HCT116 (cell line): ENCODE results near the gene ELP2. TPM values are rescaled to one million over a fixed set of nuclear protein-coding genes. Genes with fewer than 3 reads are reported as not detected.

Source experiments
- ATAC-seq: fragments of 200-7000 bp; cut with Tn5 transposase; 2 replicates; pipeline ENCODE4 v1.9.1; 2020; ENCODE audit warnings: mild to moderate bottlenecking, moderate library complexity
- BruUV-seq: library from RNA; stranded (reverse); fragments of 400-500 nt; replicated peaks from 2 replicates; lab custom pipeline; 2021; lab: Mats Ljungman, UMichigan
- CTCF ChIA-PET: fragments of 300-600 bp; sonication (Branson Sonifier 250); formaldehyde crosslinking; loops from one replicate; lab custom pipeline; 2021; ENCODE audit warnings: antibody characterized with exemption; lab: Charles Lee
- POLR2A ChIA-PET: fragments of 300-600, 350-600 bp; sonication (Branson Sonifier 250); formaldehyde crosslinking; loops from one replicate; lab custom pipeline; 2021; ENCODE audit warnings: antibody characterized with exemption; lab: Charles Lee
- RAD21 ChIA-PET, 2 experiments: fragments of 300-600 bp; sonication (Branson Sonifier 250); formaldehyde crosslinking; loops; one replicate each; lab custom pipeline; 2023; ENCODE audit warnings: low total read pairs in 2 of 2; ENCODE audit not compliant: uncharacterized antibody in 2 of 2, unreplicated experiment in 2 of 2, low non-redundant PET in 1 of 2; lab: Charles Lee
- DNase-seq: peaks from one replicate; pipeline ENCODE4 v3.0.0-alpha.2; 2010; ENCODE audit warnings: low read depth, low spot score
- H2AFZ ChIP-seq: fragments of 200-600 bp; shearing (Covaris generic), sonication (generic); 2 replicates; pipeline ENCODE4 v1.6.1; 2017; ENCODE audit warnings: low read depth, mixed run types, mixed read lengths, antibody characterized with exemption, low read length; ENCODE audit not compliant: poor library complexity, severe bottlenecking
- H3K27ac ChIP-seq: 2 replicates; pipeline ENCODE4 v1.5.1; 2012; ENCODE audit warnings: low read depth, low read length
- H3K27me3 ChIP-seq: fragments of 200-600 bp; sonication (generic); 2 replicates; pipeline ENCODE4 v1.6.1; 2016; ENCODE audit warnings: mixed run types, low read length, mixed read lengths; ENCODE audit not compliant: insufficient read depth
- H3K36me3 ChIP-seq, 2 experiments: fragments of 200-500 bp in 1 of 2; fragments of 200-600 bp in 1 of 2; sonication (Bioruptor generic) in 1 of 2; sonication (generic) in 1 of 2; 2 replicates each; pipeline versions ENCODE4 v1.5.1 to v1.6.1; 2014 to 2016; ENCODE audit warnings: low read length in 2 of 2, inconsistent platforms in 1 of 2, mixed read lengths in 1 of 2, mixed run types in 1 of 2; ENCODE audit not compliant: insufficient read depth in 2 of 2, control insufficient read depth in 1 of 2
- H3K4me1 ChIP-seq, 2 experiments: fragments of 200-600 bp in 1 of 2; sonication (generic) in 1 of 2; 2 replicates each; pipeline versions ENCODE4 v1.5.1 to v1.6.1; 2012 to 2017; ENCODE audit warnings: low read length in 2 of 2, inconsistent platforms in 1 of 2, mild to moderate bottlenecking in 1 of 2, mixed read lengths in 1 of 2, mixed run types in 1 of 2, moderate library complexity in 1 of 2; ENCODE audit not compliant: insufficient read depth in 2 of 2, control insufficient read depth in 1 of 2
- H3K4me2 ChIP-seq: fragments of 200-600 bp; sonication (generic); 2 replicates; pipeline ENCODE4 v1.6.1; 2017; ENCODE audit warnings: mixed run types, low read length, mixed read lengths
- H3K4me3 ChIP-seq, 2 experiments: fragments of 200-600 bp in 1 of 2; sonication (generic) in 1 of 2; replicated peaks in 1 of 2; 2 replicates each; pipeline ENCODE4 v1.5.1; 2011 to 2016; ENCODE audit warnings: low read length in 2 of 2, control low read depth in 1 of 2, low read depth in 1 of 2, mild to moderate bottlenecking in 1 of 2, mixed read lengths in 1 of 2, mixed run types in 1 of 2
- H3K79me2 ChIP-seq: fragments of 200-600 bp; sonication (generic); 2 replicates; pipeline ENCODE4 v1.6.1; 2017; ENCODE audit warnings: mild to moderate bottlenecking, mixed run types, low read length, moderate library complexity, mixed read lengths; ENCODE audit not compliant: insufficient read depth
- H3K9ac ChIP-seq: fragments of 200-600 bp; sonication (generic); 2 replicates; pipeline ENCODE4 v1.6.1; 2016; ENCODE audit warnings: low read length, mixed read lengths
- H3K9me2 ChIP-seq: fragments of 200-600 bp; sonication (generic), shearing (Covaris generic); 2 replicates; pipeline ENCODE4 v1.6.1; 2017; ENCODE audit warnings: mixed run types, mild to moderate bottlenecking, moderate library complexity; ENCODE audit not compliant: insufficient read depth
- H3K9me3 ChIP-seq, 2 experiments: fragments of 200-500 bp in 1 of 2; fragments of 200-600 bp in 1 of 2; sonication (Bioruptor generic) in 1 of 2; sonication (generic) in 1 of 2; 2 replicates each; pipeline ENCODE4 v1.6.1; 2014 to 2017; ENCODE audit warnings: low read length in 2 of 2, mixed read lengths in 2 of 2, inconsistent platforms in 1 of 2, low read depth in 1 of 2, mild to moderate bottlenecking in 1 of 2, mixed run types in 1 of 2, moderate library complexity in 1 of 2; ENCODE audit not compliant: control insufficient read depth in 1 of 2, insufficient read depth in 1 of 2
- H4K20me1 ChIP-seq: fragments of 200-600 bp; sonication (generic), shearing (Covaris generic); 2 replicates; pipeline ENCODE4 v1.6.1; 2017; ENCODE audit warnings: mixed run types, mild to moderate bottlenecking, moderate library complexity; ENCODE audit not compliant: insufficient read depth
- EGR1 ChIP-seq: IDR thresholded peaks from 2 replicates; pipeline ENCODE4 v1.6.1; 2012; ENCODE audit warnings: low read depth
- EZH2 ChIP-seq: fragments of 200-600 bp; sonication (generic); IDR thresholded peaks from 2 replicates; pipeline ENCODE4 v1.6.1; 2017; ENCODE audit warnings: antibody characterized with exemption, mixed run types
- EZH2phosphoT487 ChIP-seq: fragments of 200-600 bp; IDR thresholded peaks from 2 replicates; pipeline ENCODE4 v1.6.1; 2018; ENCODE audit warnings: antibody characterized with exemption, borderline replicate concordance
- FOSL1 ChIP-seq: IDR thresholded peaks from 2 replicates; pipeline ENCODE4 v1.6.1; 2012; ENCODE audit warnings: low read depth
- JUND ChIP-seq: IDR thresholded peaks from 2 replicates; pipeline ENCODE4 v1.6.1; 2012
- POLR2A ChIP-seq: IDR thresholded peaks from 2 replicates; pipeline ENCODE4 v1.7.0; 2011; ENCODE audit warnings: borderline replicate concordance; ENCODE audit not compliant: insufficient read depth, insufficient read length; ENCODE audit errors: extremely low read depth
- POLR2AphosphoS5 ChIP-seq: IDR thresholded peaks from 2 replicates; pipeline ENCODE4 v1.6.1; 2011; ENCODE audit warnings: mild to moderate bottlenecking, low read depth, low read length, moderate library complexity
- RAD21 ChIP-seq: IDR thresholded peaks from 2 replicates; pipeline ENCODE4 v1.6.1; 2012; ENCODE audit warnings: low read depth, mild to moderate bottlenecking
- SIN3A ChIP-seq: IDR thresholded peaks from 2 replicates; pipeline ENCODE4 v1.6.1; 2012; ENCODE audit warnings: low read depth
- SP1 ChIP-seq: IDR thresholded peaks from 2 replicates; pipeline ENCODE4 v1.6.1; 2012; ENCODE audit warnings: low read depth
- SRF ChIP-seq: IDR thresholded peaks from 2 replicates; pipeline ENCODE4 v1.6.1; 2012; ENCODE audit warnings: low read depth
- TCF7L2 ChIP-seq: IDR thresholded peaks from 2 replicates; pipeline ENCODE4 v1.7.0; 2011; ENCODE audit warnings: borderline replicate concordance, inconsistent platforms; ENCODE audit not compliant: insufficient read depth, insufficient read length; ENCODE audit errors: extremely low read depth
- YY1 ChIP-seq: IDR thresholded peaks from 2 replicates; pipeline ENCODE4 v1.6.1; 2011; ENCODE audit warnings: low read length, low read depth, moderate library complexity, mild to moderate bottlenecking; ENCODE audit not compliant: insufficient replicate concordance; ENCODE audit errors: extremely low read depth
- ZFX ChIP-seq: fragments of 450-650 bp; IDR thresholded peaks from 2 replicates; pipeline ENCODE4 v1.6.1; 2017
- ZNF274 ChIP-seq: fragments of 200-500 bp; sonication (Bioruptor generic); IDR thresholded peaks from 2 replicates; pipeline ENCODE4 v1.6.1; 2014; ENCODE audit warnings: mild to moderate bottlenecking, low read depth, low read length, inconsistent platforms
- intact Hi-C: fragments of 100-400 bp; cut with micrococcal nuclease; formaldehyde crosslinking; loops from 2 replicates; pipeline ENCODE4 v1.10.0; 2022
- total RNA-seq: library from RNA; stranded (reverse); gene quantifications from one replicate; pipeline ENCODE4 v1.2.1, GENCODE V29; 2021; ENCODE audit not compliant: unreplicated experiment
- TF ChIP-seq, protein P1 (sequence below): IDR thresholded peaks from 2 replicates; pipeline ENCODE4 v1.6.1; 2012
- TF ChIP-seq, protein P2 (sequence below): IDR thresholded peaks from 2 replicates; pipeline ENCODE4 v1.6.1; 2011; ENCODE audit warnings: mild to moderate bottlenecking, low read length, moderate library complexity; ENCODE audit not compliant: insufficient replicate concordance; ENCODE audit errors: extremely low read depth
- TF ChIP-seq, protein P3 (sequence below), 3 experiments: fragments of 200-600 bp in 1 of 3; sonication (generic) in 1 of 3; IDR thresholded peaks in 2 of 3; conservative IDR thresholded peaks in 1 of 3; 2 replicates each; pipeline ENCODE4 v1.5.1; 2012 to 2017; ENCODE audit warnings: low read depth in 2 of 3, low read length in 2 of 3, antibody characterized with exemption in 1 of 3, borderline replicate concordance in 1 of 3, control low read depth in 1 of 3, mild to moderate bottlenecking in 1 of 3, mixed read lengths in 1 of 3, mixed run types in 1 of 3, moderate library complexity in 1 of 3; ENCODE audit not compliant: insufficient read depth in 1 of 3
- TF ChIP-seq, protein P4 (sequence below): IDR thresholded peaks from 2 replicates; pipeline ENCODE4 v1.6.1; 2012; ENCODE audit warnings: low read depth
- TF ChIP-seq, protein P5 (sequence below): IDR thresholded peaks from 2 replicates; pipeline ENCODE4 v1.6.1; 2012

The ELP2 gene
- total RNA-seq, 1 experiment from 2014 or later: 109 TPM

DNA sequence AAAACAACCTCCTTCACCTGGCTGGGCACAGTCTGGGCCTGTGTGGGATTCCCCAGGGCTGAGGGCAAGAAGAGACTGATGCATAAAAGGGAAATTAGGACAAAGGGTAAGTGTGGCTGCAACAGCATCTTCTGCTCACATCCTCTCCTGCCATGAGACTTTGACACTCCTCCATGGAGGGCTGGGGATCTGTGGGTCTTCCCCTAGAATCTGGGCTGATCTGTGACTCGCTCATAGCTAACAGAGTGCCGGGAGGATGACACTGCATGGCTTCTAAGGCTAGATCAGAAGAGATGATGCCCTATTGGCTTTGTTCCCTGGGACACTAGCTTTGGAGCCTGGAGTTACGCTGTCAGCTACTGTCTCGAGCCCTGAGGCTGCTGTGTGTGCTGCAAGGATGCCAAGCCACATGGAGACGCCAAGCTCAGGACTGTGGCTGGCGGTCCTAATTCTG is 81.9 kb downstream of the ELP2 start:
- POLR2A ChIA-PET: no interaction called here
- TF ChIP-seq EGR1 (no peak), ZNF274 (no peak), ZFX (no peak), JUND (no peak), SRF (no peak), EZH2 (no peak), YY1 (no peak), FOSL1 (no peak), SP1 (no peak), EZH2phosphoT487 (no peak), RAD21 (no peak), TCF7L2 (no peak), POLR2A (no peak), POLR2AphosphoS5 (no peak), SIN3A (no peak)
- TF ChIP-seq, protein P1, sequence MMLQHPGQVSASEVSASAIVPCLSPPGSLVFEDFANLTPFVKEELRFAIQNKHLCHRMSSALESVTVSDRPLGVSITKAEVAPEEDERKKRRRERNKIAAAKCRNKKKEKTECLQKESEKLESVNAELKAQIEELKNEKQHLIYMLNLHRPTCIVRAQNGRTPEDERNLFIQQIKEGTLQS: no peak
- TF ChIP-seq, protein P2, sequence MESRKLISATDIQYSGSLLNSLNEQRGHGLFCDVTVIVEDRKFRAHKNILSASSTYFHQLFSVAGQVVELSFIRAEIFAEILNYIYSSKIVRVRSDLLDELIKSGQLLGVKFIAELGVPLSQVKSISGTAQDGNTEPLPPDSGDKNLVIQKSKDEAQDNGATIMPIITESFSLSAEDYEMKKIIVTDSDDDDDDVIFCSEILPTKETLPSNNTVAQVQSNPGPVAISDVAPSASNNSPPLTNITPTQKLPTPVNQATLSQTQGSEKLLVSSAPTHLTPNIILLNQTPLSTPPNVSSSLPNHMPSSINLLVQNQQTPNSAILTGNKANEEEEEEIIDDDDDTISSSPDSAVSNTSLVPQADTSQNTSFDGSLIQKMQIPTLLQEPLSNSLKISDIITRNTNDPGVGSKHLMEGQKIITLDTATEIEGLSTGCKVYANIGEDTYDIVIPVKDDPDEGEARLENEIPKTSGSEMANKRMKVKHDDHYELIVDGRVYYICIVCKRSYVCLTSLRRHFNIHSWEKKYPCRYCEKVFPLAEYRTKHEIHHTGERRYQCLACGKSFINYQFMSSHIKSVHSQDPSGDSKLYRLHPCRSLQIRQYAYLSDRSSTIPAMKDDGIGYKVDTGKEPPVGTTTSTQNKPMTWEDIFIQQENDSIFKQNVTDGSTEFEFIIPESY: no peak
- TF ChIP-seq, protein P3, sequence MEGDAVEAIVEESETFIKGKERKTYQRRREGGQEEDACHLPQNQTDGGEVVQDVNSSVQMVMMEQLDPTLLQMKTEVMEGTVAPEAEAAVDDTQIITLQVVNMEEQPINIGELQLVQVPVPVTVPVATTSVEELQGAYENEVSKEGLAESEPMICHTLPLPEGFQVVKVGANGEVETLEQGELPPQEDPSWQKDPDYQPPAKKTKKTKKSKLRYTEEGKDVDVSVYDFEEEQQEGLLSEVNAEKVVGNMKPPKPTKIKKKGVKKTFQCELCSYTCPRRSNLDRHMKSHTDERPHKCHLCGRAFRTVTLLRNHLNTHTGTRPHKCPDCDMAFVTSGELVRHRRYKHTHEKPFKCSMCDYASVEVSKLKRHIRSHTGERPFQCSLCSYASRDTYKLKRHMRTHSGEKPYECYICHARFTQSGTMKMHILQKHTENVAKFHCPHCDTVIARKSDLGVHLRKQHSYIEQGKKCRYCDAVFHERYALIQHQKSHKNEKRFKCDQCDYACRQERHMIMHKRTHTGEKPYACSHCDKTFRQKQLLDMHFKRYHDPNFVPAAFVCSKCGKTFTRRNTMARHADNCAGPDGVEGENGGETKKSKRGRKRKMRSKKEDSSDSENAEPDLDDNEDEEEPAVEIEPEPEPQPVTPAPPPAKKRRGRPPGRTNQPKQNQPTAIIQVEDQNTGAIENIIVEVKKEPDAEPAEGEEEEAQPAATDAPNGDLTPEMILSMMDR (IDR thresholded peaks at IDR 0.05 in 2 of 3, conservative IDR thresholded peaks at IDR 0.05 in 1 of 3; ENCODE audit: borderline replicate concordance in 1 of 3, insufficient read depth in 1 of 3, low read depth in 2 of 3, low read length in 2 of 3): no peak
- TF ChIP-seq, protein P4, sequence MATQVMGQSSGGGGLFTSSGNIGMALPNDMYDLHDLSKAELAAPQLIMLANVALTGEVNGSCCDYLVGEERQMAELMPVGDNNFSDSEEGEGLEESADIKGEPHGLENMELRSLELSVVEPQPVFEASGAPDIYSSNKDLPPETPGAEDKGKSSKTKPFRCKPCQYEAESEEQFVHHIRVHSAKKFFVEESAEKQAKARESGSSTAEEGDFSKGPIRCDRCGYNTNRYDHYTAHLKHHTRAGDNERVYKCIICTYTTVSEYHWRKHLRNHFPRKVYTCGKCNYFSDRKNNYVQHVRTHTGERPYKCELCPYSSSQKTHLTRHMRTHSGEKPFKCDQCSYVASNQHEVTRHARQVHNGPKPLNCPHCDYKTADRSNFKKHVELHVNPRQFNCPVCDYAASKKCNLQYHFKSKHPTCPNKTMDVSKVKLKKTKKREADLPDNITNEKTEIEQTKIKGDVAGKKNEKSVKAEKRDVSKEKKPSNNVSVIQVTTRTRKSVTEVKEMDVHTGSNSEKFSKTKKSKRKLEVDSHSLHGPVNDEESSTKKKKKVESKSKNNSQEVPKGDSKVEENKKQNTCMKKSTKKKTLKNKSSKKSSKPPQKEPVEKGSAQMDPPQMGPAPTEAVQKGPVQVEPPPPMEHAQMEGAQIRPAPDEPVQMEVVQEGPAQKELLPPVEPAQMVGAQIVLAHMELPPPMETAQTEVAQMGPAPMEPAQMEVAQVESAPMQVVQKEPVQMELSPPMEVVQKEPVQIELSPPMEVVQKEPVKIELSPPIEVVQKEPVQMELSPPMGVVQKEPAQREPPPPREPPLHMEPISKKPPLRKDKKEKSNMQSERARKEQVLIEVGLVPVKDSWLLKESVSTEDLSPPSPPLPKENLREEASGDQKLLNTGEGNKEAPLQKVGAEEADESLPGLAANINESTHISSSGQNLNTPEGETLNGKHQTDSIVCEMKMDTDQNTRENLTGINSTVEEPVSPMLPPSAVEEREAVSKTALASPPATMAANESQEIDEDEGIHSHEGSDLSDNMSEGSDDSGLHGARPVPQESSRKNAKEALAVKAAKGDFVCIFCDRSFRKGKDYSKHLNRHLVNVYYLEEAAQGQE: no peak
- TF ChIP-seq, protein P5, sequence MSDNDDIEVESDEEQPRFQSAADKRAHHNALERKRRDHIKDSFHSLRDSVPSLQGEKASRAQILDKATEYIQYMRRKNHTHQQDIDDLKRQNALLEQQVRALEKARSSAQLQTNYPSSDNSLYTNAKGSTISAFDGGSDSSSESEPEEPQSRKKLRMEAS: no peak
- Histone ChIP-seq H3K27me3 (no peaks in the 10 kb centered on the region), H3K9me2 (no peaks in the 10 kb centered on the region), H3K4me2 (no peak overlapping the region), H3K4me3 (no peak overlapping the region), H3K36me3 (0 out of 4 replicates have a peak, but pooled peaks cover 0 to 1% of the 10 kb centered on the region in 2 experiments), H3K9me3 (peaks cover 0 to 4% of the 10 kb centered on the region in 2 experiments; a peak in 1 of 4 replicates), H3K79me2 (no peaks in the 10 kb centered on the region), H4K20me1 (no peaks in the 10 kb centered on the region), H3K4me1 (no peaks in the 10 kb centered on the region), H3K9ac (no peak overlapping the region), H3K27ac (no peak overlapping the region), H2AFZ (no peak overlapping the region)
- ATAC-seq (no peak), DNase-seq (no peak)
- intact Hi-C loops: no loop called here
- CTCF ChIA-PET: no interaction called here
- RAD21 ChIA-PET: no interaction called here
- BruUV-seq: no TSS peak
